ENCODE results near the gene BMAL1.

DNA sequence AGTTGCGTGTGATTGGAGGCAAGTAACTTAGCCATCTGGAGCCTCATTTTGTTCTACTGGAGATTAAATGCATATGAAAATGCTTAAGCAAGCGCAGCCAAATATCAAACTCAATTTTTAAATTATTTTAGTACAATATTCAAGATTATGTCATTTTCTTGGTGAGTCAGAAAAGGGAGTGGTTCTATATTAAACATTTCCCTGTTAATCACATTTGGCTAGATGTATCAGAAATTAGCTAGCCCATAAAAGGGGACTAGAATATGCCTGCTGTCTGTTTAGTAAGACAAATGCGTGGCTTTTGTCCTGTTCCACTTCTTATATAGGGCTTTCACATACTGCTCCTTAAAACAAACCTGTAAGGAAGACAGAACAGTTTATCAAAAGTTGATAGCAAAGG, 35.0 kb upstream of the BMAL1 start:
- TF ChIP-seq, protein P1, sequence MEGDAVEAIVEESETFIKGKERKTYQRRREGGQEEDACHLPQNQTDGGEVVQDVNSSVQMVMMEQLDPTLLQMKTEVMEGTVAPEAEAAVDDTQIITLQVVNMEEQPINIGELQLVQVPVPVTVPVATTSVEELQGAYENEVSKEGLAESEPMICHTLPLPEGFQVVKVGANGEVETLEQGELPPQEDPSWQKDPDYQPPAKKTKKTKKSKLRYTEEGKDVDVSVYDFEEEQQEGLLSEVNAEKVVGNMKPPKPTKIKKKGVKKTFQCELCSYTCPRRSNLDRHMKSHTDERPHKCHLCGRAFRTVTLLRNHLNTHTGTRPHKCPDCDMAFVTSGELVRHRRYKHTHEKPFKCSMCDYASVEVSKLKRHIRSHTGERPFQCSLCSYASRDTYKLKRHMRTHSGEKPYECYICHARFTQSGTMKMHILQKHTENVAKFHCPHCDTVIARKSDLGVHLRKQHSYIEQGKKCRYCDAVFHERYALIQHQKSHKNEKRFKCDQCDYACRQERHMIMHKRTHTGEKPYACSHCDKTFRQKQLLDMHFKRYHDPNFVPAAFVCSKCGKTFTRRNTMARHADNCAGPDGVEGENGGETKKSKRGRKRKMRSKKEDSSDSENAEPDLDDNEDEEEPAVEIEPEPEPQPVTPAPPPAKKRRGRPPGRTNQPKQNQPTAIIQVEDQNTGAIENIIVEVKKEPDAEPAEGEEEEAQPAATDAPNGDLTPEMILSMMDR (IDR thresholded peaks at IDR 0.05) = no peak
- no peak for TF ChIP-seq POLR2A (IDR thresholded peaks at IDR 0.05)
